GM13977 (cell line): Measurements from ENCODE around the gene ZMAT2.

ENCODE experiments used
- DNase-seq: peaks from one replicate; pipeline ENCODE4 v3.0.0; 2012; ENCODE audit warnings: low spot score
- in situ Hi-C: fragments of 300-500 bp; cut with MboI; formaldehyde crosslinking; loops from one replicate; pipeline ENCODE4 v1.12.0; 2022; ENCODE audit warnings: low sequenced_read_pairs, low pct_unique_long_range_greater_than_20kb, mixed read lengths, inconsistent platforms; ENCODE audit not compliant: unreplicated experiment
- TF ChIP-seq, protein P1 (sequence below): IDR thresholded peaks from 2 replicates; pipeline ENCODE4 v1.5.1; 2012; ENCODE audit warnings: mild to moderate bottlenecking, control low read depth; ENCODE audit not compliant: insufficient read depth; ENCODE audit errors: extremely low read depth, missing control alignments

Gene ZMAT2

DNA sequence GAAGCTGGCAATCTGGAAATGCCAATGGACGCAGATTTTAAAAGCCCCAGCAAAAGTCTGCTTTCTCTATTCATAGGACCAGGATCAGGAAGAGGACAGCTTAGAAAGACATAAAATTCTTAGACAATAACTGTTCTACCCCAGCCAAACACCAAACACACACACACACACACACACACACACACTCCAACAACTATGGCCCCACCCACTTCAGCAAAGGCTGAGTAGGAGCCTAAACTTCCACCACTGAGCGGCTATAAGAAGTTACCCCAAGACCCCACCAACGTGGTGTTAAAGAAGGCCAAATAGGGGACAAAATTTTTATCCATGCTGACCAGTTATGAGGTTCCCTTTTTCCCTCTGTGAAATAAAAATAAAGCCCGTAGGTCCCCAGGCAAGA is 32.9 kb downstream of the ZMAT2 start:
- TF ChIP-seq, protein P1, sequence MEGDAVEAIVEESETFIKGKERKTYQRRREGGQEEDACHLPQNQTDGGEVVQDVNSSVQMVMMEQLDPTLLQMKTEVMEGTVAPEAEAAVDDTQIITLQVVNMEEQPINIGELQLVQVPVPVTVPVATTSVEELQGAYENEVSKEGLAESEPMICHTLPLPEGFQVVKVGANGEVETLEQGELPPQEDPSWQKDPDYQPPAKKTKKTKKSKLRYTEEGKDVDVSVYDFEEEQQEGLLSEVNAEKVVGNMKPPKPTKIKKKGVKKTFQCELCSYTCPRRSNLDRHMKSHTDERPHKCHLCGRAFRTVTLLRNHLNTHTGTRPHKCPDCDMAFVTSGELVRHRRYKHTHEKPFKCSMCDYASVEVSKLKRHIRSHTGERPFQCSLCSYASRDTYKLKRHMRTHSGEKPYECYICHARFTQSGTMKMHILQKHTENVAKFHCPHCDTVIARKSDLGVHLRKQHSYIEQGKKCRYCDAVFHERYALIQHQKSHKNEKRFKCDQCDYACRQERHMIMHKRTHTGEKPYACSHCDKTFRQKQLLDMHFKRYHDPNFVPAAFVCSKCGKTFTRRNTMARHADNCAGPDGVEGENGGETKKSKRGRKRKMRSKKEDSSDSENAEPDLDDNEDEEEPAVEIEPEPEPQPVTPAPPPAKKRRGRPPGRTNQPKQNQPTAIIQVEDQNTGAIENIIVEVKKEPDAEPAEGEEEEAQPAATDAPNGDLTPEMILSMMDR, result no peak
- in situ Hi-C loops, result no loop called here
- no peak for DNase-seq

DNA sequence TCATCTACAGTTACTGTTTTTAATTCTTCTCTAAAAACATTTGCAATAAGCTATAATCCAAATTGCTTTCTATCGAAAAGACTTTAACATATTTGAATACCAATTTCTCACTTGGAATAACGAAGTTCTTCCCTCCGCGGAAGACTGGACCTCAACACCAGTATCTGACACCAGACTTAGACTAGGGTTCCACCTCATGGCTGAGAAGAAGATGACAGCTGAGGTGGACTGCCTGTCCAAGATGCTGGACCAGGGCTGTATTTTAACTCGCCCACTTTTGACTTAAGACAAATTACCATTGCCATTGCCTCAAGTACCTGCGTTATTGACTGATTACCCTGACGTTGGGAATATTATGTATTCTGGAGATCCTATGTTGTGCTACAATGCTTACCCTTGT is 34.1 kb downstream of the ZMAT2 start:
- in situ Hi-C loops, result no loop called here
- DNase-seq, result no peak
- TF ChIP-seq, protein P1, result no peak

DNA sequence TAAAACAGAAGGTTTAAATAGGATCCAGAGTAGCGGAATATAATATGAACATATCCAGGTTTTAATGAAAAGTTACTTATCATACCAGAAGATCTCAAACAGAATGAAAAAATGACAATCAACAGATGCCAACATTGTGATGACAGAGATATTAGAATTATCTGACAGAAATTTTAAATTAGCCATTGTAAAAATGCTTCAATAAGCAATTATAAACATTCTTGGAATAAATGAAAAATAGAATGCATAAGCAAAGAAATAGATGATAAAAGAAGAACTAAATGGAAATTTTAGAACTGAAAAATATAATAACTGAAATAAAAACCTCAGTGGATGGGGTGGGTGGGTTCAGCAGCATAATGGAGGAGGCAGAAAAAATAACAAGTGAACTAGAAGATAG is 37.2 kb downstream of the ZMAT2 start:
- in situ Hi-C loops, result no loop called here
- TF ChIP-seq, protein P1, result no peak
- no peak for DNase-seq

DNA sequence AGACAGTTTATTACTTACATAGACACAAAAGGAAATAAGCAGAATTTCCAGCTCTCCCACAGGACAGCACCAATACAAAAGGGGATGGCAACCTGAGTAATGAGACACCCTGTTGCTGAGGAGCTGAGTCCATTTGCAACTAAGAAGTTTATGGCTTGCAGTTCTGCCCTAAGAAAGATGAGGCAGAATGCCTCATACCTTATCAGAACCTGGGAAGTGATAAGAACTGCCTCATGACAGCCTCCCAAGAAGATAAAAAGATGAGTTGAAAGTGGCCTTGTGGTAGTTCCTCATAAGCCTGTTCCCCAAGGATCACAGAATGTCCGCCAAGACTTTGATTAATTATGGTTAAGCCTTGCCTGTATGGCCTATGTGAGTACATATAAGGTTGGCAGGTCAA is 41.7 kb downstream of the ZMAT2 start:
- in situ Hi-C loops, result no loop called here
- TF ChIP-seq, protein P1, result no peak
- DNase-seq, result no peak

DNA sequence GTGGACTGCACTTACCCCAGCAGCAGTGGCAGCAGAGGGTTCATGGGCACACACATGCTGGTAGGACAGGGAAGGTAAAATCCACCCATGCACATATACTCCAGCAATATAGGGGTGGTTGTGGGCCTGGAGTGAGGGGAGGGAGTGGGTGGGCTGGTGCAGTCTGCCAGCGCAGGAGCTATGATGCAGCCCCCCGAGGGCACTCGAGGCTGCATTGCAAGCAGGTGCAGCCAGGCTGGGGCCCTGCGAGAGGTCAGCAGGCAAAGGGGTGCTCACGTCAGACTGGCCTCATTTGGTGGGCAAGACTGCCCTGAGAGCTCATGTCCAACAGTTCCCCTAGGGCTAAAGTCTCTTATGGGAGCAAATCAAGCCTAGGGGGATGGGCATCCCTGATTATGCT is 53.3 kb downstream of the ZMAT2 start:
- no peak for DNase-seq
- in situ Hi-C loops, result no loop called here
- TF ChIP-seq, protein P1, result no peak
